HG02588 (cell line): ENCODE results near the gene GRK1.

Experiments
- ATAC-seq: cut with Tn5 transposase; IDR thresholded peaks from one replicate; pipeline ENCODE4 v1.9.1; 2021; ENCODE audit warnings: mild to moderate bottlenecking, moderate library complexity; ENCODE audit not compliant: unreplicated experiment

Gene GRK1

DNA sequence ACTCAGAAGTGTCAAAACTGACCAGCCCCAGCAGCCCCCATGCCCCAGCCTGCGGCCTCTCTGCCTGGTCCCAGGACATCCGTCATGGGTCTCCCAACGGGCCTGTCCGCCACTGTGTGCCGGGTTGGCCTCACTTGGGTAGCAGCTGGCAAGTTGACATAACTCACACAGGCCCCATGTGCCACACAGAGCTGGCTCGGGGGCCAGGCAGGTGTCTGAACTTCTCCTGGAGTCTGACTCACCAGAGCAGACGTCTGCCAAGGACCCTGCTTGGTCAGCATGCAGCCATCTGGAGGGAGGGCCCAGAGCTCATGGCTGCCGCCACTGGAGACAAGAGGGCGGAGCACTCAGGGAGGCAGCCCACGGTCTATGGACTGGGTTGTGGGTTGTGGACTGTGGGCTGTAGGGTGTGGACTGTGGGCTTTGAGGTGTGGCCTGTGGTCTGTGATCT, 60.0 kb downstream of the GRK1 start:
- no peak for ATAC-seq

DNA sequence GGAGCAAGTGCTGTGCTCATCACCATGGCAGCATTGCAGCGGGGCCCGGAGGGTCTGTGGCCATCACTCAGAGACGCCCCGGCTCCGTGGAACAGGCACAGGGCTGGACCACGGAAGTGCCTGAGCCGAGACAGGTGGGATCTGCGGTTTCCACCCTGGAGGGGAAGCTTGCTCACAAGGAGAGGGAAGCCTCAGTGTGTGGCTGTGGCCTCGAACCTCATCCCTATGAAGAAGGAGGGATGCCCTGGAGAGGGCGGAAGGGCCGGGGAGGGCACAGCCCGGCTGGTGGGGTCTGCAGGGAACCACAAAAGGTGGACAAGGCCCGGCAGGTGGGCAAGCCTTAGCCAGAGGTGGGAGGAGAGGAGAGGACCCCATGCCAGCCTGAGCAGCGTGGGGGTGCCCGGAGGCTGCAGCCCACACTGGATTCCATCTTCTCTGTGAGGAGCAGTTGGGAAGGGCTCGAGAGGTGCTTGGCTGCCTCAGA, 61.6 kb downstream of the GRK1 start:
- ATAC-seq, result no peak

DNA sequence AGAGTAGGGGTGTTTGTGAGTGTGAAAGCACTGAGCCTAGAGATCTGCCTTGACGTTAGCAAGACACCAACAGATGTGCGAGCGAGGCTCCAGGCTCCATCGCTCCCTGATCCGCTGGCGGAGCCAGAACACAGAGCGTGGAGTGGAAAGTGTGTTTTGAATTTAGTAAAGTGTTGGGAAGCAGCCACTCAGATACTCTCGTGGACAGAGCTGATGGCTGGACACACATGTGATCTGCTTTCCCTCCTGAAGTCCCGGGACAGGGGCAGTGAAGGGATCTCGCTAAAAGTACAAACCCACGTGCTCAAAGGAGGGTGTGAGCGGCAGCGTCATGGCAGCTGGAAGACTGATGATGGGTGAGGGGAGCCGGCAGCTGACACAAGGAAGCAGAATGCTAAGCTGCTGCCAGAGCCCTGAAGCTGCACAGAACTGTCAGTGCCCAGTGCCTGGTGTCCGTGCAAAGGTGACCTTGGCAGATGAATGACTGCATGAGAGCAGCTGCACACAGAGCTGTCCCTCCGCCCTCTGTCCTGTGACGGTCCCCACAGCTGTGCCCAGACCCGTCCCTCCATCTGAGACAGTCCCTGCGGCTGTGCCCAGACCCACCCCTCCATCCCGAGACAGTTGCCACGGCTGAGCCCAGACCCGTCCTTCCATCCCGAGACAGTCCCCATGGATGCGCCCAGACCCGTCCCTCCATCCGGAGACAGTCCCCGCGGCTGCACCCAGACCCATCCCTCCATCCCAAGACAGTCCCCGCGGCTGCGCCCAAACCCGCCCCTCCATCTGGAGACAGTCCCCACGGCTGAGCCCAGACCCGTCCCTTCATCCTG, 62.4 kb downstream of the GRK1 start:
- no peak for ATAC-seq

DNA sequence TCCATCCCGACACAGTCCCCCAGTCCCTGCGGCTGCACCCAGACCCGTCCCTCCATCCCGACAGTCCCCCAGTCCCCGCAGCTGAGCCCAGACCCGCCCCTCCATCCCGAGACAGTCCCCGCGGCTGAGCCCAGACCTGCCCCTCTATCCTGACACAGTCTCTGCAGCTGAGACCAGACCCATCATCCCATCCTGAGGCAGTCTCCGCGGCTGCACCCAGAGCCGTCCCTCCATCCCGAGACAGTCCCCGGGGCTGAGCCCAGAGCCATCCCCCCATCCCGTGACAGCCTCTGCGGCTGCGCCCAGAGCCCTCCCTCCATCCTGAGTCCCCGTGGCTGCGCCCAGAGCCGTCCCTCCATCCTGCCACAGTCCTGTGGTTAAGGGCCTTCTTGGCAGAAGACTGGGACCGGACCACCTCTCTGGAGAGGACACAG, 63.3 kb downstream of the GRK1 start:
- no peak for ATAC-seq

DNA sequence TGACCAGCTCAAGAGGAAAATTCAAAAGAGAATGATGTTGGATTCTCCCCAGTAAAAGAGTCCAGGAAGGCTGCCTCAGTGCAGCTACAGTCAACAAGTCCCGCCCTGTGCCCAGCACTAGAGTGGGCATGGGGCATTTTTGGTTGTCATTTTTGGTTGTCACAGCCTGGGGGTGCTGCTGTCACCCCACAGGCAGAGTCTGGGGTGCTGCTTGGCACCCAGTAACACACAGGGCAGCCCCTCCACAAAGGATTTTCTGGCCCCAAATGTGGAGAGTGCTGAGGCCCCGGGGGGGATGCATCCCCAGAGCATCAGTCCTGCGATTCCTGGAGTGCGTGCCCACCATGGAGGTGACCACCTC, 63.8 kb downstream of the GRK1 start:
- ATAC-seq, result no peak

DNA sequence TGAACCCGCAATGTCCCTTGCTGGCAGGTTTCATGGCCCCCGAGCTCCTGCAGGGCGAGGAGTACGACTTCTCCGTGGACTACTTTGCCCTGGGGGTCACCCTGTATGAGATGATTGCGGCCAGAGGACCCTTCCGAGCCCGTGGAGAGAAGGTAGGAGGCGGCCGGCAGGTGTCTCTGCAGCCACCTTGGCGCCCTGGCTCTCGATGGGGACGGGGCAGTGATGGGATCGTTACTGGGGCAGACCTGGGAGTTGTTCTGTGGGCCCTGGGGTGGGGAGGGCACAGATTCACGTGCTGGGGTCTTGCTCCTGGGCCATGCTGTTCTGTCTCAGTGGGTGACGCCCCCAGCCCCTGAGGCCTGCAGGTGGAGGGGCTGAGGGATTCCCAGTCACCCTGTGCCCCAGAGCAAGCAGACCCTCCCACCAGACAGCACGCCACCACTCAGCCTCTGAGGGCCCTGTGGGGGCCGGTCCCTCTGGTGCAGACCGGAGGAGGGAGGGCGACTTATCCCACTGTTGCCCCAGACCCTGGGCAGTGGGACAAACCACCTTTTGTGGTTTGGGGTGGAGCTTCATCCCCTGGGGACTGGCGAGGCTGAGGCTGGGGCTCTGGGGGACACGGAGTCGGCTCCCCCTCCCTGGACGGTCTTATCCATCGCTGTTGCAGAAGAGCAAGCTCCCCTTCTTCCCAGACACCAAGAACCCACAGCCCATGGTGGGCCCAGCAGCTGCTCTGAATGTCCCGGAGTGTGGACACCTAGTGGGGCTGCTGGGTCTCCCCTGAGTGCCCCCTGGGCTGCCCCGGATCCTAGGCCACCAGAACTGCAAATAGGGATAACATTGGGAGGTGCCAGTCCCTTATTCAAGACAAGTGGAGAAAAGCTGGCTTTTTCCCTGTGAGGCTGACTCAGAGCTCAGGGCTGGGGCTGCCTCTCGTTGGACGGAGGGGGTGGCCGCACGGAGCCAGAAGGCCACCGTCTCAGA, 64.5 kb downstream of the GRK1 start:
- no peak for ATAC-seq

DNA sequence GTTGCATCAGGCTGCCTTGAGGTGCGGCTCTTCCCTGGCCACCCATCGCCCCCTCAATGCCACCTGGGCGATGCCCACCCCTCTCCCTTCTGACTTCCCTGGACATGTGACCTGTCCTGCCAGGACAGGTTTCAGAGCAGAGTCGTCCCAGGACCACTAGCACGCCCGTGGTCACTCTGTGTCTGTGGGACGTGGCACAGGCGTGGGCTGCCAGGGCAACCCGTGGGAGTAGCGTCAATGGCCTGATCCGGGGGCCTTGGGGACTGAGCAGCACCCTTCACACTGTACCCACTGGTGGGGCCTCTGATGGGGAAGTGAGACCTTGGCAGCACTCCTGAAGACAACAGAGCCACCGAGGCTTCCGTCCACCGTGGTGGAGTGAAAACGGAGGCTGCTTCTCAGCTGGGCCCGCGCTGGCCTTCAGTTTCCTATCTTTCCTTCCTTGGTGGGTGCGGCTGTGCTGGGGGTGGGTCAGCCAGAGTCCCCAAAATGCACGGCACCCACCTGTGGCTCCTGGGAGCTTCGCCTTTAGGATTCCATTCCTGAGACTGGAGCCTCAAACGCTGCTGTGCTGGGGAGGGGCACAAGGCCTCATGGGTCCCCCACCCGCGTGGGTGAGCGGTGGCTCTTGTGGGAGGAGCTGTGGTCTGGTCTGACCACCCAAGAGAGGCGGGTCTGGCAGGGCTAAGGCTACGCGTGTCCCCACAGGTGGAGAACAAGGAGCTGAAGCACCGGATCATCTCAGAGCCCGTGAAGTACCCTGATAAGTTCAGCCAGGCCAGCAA, 65.3 kb downstream of the GRK1 start:
- no peak for ATAC-seq

DNA sequence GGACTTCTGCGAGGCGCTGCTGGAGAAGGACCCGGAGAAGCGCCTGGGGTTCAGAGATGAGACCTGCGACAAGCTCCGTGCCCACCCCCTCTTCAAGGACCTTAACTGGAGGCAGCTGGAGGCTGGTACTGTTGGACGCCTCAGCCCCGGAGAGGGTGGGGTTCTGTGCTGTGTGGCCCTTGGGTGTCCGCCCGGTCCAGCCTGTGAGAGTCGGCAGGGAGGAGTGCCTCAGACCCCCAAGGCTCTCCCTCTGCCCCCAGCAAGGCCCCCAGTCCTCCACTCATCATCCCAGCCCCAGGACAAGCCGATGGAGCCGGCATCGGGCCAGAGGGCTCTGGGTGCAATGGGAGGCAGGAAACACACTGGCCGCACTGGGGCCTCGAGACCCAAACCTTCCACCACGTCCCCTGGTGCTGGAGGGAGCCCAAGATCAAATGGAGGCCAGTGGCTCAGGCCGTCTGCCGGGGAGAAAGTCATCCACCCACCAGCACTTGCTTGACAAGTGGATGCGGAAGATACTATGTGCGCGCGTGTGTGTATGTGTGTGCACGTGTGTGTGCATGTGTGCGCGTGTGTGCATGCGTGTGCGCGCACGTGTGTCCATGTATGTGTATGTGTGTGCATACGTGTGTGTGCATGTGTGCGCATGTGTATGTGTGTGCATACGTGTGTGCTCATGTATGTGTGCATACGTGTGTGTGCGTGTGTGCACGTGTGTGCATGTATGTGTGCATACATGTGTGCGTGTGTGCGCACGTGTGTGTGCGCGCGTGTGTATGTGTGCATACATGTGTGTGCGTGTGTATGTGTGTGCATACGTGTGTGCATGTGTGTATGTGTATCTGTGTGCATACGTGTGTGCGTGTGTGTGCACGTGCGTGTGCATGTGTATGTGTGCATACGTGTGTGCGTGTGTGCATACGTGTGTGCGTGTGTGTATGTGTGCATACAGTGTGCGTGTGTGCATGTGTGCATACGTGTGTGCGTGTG, 66.2 kb downstream of the GRK1 start:
- no peak for ATAC-seq

DNA sequence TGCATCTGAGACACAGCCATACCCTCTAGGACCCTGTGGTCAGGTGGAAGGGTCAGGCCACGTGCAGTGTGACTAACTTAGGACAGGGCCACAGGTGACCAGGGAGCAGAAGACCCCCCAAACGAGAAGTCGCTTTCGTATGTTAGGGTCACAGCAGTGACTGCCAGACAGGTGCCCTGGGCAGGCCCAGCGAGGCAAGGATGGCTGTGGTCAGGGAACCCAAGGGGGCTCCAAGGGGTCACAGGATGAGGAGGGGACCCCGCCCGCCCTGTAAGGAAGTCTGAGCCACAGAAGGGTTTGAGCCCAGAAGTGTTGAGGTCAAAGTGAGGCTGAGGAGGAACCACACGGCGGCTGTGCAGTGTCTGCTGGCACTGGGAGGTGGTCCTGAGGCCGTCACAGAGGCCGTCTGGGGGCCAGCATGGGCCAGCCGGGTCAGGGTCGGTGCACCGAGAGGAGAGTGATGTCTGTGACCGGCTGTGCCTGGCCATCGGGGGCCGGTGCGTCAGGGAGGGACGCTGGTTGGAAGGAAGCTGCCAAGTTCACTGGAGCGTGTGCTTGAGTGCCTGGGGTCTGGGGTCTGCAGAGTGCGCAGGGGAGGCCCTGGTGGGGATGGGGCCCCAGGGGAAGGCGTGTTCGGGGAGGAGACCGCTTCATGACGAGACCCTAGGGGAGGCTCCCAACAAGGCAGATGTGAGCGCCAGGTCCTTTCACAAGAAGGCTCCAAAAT, 67.2 kb downstream of the GRK1 start:
- ATAC-seq, result no peak

DNA sequence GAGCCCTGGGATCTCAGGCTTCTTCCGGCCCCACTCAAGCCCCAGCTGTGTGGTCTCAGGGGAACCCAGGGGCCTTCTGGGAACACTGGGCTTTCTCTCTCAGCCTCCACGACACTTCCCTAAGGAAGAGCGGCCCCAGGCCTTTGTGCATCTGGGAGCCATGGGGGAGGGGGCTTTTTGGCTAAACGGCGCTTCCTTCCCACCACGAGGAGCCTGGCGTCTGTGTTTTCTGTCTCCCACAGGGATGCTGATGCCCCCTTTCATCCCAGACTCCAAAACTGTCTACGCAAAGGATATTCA, 67.8 kb downstream of the GRK1 start:
- ATAC-seq, result no peak

DNA sequence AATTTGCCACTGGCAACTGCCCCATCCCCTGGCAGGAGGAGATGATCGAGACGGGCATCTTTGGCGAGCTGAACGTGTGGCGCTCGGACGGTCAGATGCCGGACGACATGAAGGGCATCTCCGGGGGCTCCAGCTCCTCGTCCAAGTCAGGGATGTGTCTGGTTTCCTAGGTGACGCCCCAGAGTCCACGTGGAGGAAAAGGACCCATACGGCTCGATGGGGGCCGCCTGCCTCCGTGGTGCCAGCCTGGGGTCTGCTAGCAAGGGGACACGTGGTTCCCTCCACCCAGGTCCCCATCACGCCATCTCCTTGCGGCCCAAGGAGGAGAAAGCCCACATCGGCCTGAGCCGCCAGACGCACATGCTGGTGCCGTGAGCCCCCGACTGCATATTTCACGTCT, 68.2 kb downstream of the GRK1 start:
- ATAC-seq, result no peak

DNA sequence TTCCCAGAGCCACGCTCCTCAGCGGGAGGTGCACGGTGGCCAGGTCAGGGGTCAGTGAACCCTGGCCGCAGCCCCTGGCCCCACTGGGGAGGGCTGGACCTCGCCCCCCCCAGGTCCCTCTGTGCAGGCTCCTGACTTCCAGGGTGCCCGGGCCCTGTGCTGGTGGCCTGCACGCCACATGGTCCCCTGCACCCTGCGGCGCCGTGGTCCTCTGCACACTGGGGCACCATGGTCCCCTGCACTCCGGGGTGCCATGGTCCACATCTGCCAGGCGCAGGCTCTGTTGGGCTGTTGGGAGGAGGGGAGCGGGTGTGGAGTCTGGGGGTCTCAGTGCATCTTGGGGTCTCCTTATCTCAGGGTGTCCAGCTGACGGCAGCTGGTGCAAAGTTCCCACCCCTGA, 68.7 kb downstream of the GRK1 start:
- no peak for ATAC-seq

DNA sequence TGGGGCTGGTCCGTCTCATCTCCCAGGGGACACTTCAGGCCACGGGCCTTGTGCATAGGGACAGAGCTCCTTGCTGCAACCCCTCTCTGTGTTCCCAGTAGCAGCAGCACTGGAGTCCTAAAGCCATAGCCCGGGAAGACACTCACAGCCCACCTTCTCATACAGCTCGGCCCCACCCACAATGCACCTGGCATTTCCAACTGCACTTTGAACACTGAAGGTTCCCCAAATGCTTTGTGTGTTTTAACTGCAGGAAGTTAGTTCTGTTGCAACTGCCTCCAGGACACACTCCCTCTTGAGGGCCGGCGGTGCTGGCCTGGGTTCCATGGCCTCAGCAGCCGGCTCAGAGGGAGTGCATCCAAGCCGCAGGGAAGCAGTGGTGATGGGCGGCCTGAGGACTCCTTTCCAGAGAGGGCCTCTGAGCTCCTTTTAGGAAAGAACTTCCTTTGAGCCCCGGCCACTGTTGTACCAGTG, 69.3 kb downstream of the GRK1 start:
- no peak for ATAC-seq

DNA sequence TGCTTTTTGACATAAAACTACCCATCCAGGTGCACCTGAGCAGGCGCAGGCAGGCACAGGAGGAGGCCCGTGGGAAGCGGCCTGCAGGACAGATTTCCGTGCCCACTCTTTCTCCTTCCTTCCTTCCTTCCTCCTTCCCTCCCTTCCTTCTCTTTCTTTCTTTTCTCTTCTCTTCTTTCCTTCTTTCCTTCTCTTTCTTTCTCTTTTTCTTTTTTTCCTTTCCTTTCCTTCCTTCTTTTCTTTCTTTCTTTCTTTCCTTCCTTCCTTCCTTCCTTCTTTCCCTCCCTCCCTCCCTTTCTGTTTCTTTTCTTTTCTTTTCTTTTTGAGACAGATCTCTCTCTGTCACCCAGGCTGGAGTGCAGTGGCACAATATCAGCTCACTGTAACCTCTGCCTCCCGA, 70.8 kb downstream of the GRK1 start:
- ATAC-seq, result no peak

DNA sequence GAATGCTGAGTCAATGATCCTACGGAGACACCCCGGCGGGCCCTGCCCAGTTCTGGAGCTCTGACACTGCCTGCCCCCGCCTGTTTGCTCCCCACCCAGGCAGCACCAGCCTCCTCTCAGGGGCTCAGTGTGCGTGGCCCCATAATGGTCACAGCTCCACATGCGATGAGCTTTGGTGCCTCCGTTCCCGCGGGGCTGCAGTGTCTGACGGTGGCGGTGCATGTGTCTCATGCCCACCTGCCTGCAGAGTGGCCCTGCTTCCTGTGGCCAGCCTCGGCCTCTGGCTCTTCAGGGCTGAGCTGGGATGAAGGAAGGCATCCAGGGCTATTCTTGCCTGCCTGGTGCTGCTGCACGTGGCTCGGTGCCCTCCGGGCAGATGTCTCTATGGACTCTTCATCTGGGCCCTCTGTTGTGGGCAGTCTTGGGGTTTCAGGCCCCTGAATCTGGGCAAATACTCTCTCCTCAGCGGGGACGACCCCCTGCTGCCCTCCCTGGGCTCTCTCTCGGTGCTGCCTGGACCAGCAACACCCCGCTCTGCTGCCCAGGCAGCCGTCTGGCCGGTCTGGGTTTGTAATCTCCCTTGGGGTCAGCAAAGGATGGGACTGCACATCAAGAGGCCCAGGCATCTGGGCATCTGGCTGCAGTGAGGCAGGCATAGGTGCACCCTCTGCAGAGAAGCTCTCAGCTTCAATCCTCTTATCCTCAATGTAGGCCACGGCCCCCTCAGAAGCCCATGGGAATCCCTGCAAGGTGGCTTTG, 72.7 kb downstream of the GRK1 start:
- no peak for ATAC-seq

DNA sequence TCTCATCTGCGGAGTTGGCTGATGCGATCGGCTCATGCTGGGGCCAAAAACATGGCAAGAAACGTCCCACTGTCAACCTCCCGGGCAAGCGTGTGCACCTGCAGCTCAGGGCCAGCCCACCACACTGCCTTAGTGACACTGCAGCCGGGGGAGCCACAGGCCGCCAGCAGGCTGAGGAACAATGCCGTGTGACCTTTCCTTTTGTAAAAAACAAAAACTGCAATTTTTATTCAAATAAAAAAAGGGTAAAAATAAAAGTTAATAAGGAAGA, 73.2 kb downstream of the GRK1 start:
- ATAC-seq, result no peak

DNA sequence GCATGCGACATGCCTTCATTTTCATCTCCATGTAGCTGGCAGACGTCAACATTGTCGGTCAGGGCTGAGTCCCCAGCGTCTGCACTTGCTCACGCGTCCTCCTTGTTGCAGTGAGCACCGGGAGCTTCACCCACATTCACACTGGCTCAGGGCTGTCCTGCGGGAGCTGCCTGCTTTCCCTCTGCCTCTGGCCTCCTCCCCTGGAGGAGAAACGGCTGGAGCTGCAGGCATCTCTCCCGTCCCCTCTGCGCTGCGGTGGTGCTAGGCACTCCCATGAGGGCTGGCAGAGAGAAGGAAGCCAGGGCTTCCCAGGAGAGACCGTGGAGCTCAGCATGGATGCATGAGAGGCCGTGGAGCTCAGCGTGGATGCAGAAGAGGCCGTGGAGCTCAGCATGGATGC, 73.6 kb downstream of the GRK1 start:
- no peak for ATAC-seq

DNA sequence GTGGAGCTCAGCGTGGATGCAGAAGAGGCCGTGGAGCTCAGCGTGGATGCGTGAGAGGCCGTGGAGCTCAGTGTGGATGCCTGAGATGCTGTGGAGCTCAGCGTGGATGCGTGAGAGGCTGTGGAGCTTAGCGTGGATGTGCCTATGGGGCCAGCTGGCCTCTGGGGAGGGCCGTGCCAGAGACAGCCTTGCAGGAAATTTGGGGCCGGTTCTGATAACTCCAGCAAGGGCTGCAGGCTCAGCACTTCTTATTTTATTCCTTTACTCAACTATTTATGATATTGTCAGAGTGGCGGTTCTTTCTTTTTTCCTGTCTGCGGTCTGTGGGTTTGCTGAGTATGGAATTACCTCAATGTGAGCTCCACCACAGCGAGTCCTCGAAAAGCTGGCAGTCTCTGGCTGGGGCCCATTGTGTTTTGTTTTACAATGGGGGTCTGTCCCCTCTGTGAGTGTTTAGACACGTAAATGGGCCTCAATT, 74.2 kb downstream of the GRK1 start:
- ATAC-seq, result no peak
